Lower lobe of right lung (tissue), 2 donors: ENCODE data around the gene CTNNA2. TPM values are rescaled to one million over a fixed set of nuclear protein-coding genes. Genes with fewer than 3 reads are reported as not detected.

Experiments
- ATAC-seq, 2 donors: fragments of 200-7000 bp; cut with Tn5 transposase; one replicate each; pipeline ENCODE4 v1.9.1; 2020 to 2022; ENCODE audit warnings: mild to moderate bottlenecking in 2 of 2, moderate library complexity in 2 of 2
- DNase-seq: peaks from one replicate; pipeline ENCODE4 v3.0.0-alpha.2; 2020
- H3K27ac ChIP-seq: fragments of 200-600 bp; one replicate; pipeline ENCODE4 v1.8.0; 2022
- H3K27me3 ChIP-seq: fragments of 200-600 bp; one replicate; pipeline ENCODE4 v1.8.0; 2022; ENCODE audit warnings: low read depth
- H3K36me3 ChIP-seq: fragments of 200-600 bp; one replicate; pipeline ENCODE4 v1.8.0; 2022; ENCODE audit warnings: mild to moderate bottlenecking
- H3K4me1 ChIP-seq: fragments of 200-600 bp; one replicate; pipeline ENCODE4 v1.8.0; 2022
- H3K4me3 ChIP-seq: fragments of 200-600 bp; one replicate; pipeline ENCODE4 v1.8.0; 2022; ENCODE audit warnings: mild to moderate bottlenecking
- H3K9me3 ChIP-seq: fragments of 200-600 bp; one replicate; pipeline ENCODE4 v1.8.0; 2022
- intact Hi-C: fragments of 100-400 bp; cut with DNase I; formaldehyde crosslinking; loops from one replicate; pipeline ENCODE4 v1.11.0; 2022
- total RNA-seq: library from RNA; stranded (reverse); fragmentation: NEBNext Ultra II Directional; extraction: Animal tissue kit (Norgen Biotek cat#: 25700); gene quantifications from one replicate; pipeline ENCODE4 v1.2.1, GENCODE V29; 2021
- TF ChIP-seq, protein P1 (sequence below): fragments of 200-600 bp; IDR thresholded peaks from one replicate; pipeline ENCODE4 v1.8.0; 2022; ENCODE audit warnings: antibody characterized with exemption, mild to moderate bottlenecking
- donor health status: DM: no; HTN: yes; CAD: no; lungs with severe emphysema.

Gene CTNNA2
- total RNA-seq, 1 donor from 2014 or later, result not detected

DNA sequence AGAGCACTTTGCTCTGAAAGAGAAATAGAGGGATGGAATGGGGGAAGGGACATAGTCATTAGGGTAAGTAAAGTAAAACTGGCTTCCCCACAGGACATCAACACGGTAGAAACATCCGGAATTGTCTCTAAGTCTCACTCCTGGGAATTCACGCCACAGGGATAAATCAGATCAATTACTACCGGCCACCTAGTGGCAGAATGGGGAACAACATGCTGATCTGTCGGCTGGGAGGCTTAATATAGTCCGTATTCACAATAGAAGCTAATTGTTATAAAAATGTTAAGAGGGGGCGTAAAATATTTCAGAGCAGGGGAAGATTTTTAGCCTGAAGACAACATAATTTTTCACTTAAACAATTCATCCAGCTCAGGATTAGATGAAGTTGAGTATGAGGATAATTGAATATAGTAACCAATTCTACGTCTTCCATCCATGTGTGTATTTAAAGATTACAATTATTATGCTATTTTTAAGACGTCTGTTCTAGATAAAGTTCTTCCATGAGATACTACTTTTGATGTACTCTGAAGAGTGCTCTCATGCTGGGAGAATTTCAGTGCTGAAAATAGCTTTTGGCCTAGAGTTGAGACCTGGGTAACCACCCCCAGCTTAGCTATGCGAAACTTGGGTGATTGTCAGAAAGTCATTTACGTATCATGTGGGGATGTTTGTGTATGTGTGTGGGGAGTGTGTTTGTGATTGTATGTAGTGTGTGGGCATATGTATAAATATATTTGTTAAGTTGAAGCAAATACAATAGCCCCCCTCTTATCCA is 726.0 kb downstream of the CTNNA2 start:
- ATAC-seq (peak; percentile 37 to 67), DNase-seq (no peak)
- intact Hi-C loops, result no loop called here
- no peaks in the 10 kb centered on the region for H3K4me1 ChIP-seq
- no peaks in the 10 kb centered on the region for H3K9me3 ChIP-seq
- no peaks in the 10 kb centered on the region for H3K27me3 ChIP-seq
- H3K4me3 ChIP-seq, result no peak overlapping the region
- no peak overlapping the region for H3K27ac ChIP-seq
- TF ChIP-seq, protein P1, sequence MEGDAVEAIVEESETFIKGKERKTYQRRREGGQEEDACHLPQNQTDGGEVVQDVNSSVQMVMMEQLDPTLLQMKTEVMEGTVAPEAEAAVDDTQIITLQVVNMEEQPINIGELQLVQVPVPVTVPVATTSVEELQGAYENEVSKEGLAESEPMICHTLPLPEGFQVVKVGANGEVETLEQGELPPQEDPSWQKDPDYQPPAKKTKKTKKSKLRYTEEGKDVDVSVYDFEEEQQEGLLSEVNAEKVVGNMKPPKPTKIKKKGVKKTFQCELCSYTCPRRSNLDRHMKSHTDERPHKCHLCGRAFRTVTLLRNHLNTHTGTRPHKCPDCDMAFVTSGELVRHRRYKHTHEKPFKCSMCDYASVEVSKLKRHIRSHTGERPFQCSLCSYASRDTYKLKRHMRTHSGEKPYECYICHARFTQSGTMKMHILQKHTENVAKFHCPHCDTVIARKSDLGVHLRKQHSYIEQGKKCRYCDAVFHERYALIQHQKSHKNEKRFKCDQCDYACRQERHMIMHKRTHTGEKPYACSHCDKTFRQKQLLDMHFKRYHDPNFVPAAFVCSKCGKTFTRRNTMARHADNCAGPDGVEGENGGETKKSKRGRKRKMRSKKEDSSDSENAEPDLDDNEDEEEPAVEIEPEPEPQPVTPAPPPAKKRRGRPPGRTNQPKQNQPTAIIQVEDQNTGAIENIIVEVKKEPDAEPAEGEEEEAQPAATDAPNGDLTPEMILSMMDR, result peak; percentile 71
- no peaks in the 10 kb centered on the region for H3K36me3 ChIP-seq

DNA sequence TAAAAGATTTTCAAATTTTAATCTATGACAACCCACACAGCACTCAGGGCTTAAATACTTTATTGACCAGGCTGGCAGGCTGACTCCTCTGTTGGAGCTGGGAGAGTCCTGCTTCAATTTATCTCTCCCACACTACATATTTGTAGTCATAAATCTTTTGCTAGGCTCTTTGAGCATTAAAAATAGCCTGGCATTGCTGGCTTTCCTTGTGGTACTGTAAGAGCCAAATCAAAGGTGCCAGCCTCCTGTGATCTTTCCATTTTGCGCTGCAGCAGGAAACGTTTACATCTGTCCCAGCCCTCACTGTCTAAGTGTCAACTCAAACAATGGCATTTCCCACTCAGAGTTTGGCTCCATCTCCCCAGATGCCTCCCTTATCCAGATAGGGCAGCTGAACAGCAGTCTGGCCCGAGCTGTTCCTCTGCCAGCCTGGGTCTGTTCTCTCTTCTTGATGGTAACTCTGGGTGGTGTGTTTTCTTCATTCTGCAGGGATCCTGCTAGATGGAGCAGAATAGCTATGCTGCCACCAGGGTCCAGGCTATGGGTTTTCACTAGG is 729.6 kb downstream of the CTNNA2 start:
- Histone ChIP-seq H3K4me3 (no peak overlapping the region), H3K4me1 (no peaks in the 10 kb centered on the region), H3K27ac (no peak overlapping the region), H3K9me3 (no peaks in the 10 kb centered on the region), H3K36me3 (no peaks in the 10 kb centered on the region), H3K27me3 (no peaks in the 10 kb centered on the region)
- ATAC-seq, result no peak
- TF ChIP-seq, protein P1, result no peak
- intact Hi-C loops, result no loop called here
- DNase-seq, result no peak

DNA sequence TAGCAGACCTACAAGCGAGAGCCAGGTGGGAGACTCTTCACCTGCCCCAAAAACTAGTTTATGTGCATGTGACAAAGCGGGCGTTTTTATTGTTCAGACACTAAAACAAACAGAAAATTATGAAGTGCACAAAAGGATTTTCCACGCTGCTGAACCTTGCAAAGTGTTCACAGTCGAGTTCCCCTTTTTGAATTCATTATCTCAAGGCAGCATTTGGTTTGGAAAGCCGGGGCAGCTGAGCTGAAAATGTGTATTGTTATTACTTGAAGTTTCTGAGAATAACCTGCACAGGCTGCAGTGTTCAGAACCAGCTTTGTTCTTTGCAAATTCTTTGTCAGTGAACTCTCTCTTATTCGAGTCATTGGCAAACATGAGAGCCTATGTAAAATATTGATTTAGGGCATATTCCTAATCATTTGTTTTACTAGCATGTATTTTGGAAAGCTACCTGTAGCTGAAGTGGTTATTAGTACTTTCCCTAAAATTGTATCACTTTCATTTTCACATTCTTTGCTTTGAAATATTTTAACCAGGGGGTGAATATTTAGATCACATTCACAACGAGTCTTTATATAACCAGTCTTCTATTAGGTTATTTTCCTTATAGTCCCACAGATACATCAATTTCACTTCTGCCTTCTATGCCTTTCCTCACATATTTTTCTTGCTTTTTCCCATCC is 732.2 kb downstream of the CTNNA2 start:
- no peaks in the 10 kb centered on the region for H3K36me3 ChIP-seq
- H3K9me3 ChIP-seq, result no peaks in the 10 kb centered on the region
- no peak overlapping the region for H3K4me3 ChIP-seq
- no peaks in the 10 kb centered on the region for H3K4me1 ChIP-seq
- ATAC-seq (no peak), DNase-seq (no peak)
- intact Hi-C loops, result no loop called here
- TF ChIP-seq, protein P1, result no peak
- no peaks in the 10 kb centered on the region for H3K27me3 ChIP-seq
- H3K27ac ChIP-seq, result no peak overlapping the region

DNA sequence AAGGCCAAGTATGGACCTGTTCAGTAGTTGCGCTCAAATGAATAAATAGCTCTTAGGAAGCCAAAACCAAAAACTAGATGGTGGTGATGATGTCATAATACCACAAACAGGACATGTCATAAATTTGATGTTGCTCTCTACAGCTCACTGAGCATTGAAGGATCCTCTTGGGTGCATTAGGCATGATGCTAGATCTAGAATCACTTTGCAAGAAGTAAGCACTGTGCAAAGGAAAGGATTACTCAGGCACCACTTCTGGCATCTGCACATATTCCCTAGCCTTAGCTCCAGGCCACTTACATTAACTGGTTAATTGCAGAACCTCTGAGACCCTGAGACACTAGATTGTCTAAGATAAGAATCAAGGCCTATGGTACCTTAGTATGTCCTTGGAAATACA is 733.7 kb downstream of the CTNNA2 start:
- DNase-seq, result no peak
- no peak overlapping the region for H3K27ac ChIP-seq
- H3K27me3 ChIP-seq, result no peaks in the 10 kb centered on the region
- H3K9me3 ChIP-seq, result no peaks in the 10 kb centered on the region
- no peak overlapping the region for H3K4me3 ChIP-seq
- no peak for ATAC-seq
- H3K36me3 ChIP-seq, result no peaks in the 10 kb centered on the region
- TF ChIP-seq, protein P1, result no peak
- H3K4me1 ChIP-seq, result no peaks in the 10 kb centered on the region
- intact Hi-C loops, result no loop called here

DNA sequence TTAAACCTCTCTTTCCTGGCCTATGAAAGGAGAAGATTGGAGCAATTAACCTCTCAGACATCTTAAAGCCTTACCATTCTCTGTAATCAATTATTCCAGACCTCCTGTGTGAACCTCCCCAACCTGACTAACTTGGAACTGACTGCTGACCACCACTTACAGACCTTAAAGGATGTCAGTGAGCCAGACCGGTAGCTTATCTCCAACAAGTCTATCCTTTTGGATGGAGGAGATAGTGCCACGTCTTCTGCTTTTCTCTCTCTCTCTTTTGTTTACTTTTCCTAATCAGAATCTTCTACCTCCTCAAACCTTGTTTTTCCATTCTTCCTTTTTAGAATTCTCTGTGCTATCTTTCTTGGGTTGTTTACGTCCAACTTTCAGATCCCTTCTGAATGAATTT is 734.5 kb downstream of the CTNNA2 start:
- Histone ChIP-seq H3K36me3 (no peaks in the 10 kb centered on the region), H3K4me1 (no peaks in the 10 kb centered on the region), H3K27ac (no peak overlapping the region), H3K27me3 (no peaks in the 10 kb centered on the region), H3K9me3 (no peaks in the 10 kb centered on the region), H3K4me3 (no peak overlapping the region)
- intact Hi-C loops, result no loop called here
- DNase-seq, result no peak
- TF ChIP-seq, protein P1, result no peak
- no peak for ATAC-seq
